Stimulated activated CD4-positive, alpha-beta T cell treated with anti-CD3 and anti-CD28 coated beads, Interleukin-4, amount 100 ng/mL, for 1 hour (primary cell): ENCODE measurements around the gene FKBP2.
A peak's percentile ranks its signal among the peaks of the same experiment; 100 is the strongest.
"Not testable (repeated sequence)": the region's sequence is repeated elsewhere in the genome, so short reads cannot be mapped to it uniquely, and the experiment has no call there.

Experiments used
- DNase-seq: peaks from one replicate; pipeline ENCODE4 v3.0.0-alpha.2; 2020

Gene FKBP2

DNA sequence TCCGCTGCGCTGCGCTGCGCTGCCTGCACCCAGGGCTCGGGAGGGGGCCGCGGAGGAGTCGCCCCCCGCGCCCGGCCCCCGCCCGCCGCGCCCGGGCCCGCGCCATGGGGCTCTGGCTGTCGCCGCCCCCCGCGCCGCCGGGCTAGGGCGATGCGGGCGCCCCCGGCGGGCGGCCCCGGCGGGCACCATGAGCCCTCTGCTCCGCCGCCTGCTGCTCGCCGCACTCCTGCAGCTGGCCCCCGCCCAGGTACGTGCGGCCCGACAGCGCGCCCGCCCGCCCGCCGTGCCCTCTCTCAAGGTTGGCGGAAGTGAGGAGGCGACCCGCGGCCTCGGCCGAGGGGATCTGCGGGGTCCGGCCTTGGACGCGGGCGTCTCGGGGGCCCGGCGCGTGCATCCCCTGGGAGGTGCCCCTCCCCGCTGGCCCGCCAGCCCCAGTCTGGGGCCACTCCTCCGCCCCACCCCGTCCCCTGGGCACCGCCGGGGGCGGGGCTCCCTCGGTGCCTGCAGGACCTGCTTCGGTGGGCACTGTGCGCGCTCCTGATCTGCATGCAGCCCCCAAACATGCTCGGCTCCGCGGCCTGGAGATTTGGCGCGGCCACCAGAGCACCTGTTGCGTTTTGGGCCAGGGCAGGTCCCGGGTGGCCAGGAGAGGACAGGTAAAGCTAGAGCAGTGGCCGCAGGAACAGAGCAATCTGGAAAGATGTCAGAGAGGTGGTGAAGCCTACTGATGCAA lies 6.1 kb upstream of the FKBP2 start:
- DNase-seq: peak; percentile 55

DNA sequence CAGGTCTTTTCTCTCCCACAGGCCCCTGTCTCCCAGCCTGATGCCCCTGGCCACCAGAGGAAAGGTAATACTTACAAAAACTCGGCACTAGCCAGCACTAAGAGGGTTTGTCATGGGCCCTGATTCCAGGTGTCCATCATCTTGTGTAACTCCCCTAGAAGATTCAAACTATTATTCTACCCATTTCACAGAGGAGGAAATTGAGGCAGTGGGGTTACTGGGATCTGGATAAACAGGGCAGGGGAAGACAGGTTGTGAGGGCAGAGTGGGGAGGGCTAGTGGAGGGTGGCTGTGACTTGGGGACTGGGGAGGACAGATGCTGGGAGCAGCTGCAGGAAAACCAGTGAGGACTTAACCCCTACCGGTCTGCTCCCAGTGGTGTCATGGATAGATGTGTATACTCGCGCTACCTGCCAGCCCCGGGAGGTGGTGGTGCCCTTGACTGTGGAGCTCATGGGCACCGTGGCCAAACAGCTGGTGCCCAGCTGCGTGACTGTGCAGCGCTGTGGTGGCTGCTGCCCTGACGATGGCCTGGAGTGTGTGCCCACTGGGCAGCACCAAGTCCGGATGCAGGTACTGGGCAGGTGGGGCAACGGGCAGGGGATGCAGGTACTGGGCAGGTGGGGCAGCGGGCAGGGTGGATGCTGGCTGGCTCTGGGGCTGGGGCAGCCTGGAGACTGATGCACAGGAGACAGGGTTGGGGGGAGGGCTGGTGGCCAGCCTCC lies 5.3 kb upstream of the FKBP2 start:
- DNase-seq: no peak

DNA sequence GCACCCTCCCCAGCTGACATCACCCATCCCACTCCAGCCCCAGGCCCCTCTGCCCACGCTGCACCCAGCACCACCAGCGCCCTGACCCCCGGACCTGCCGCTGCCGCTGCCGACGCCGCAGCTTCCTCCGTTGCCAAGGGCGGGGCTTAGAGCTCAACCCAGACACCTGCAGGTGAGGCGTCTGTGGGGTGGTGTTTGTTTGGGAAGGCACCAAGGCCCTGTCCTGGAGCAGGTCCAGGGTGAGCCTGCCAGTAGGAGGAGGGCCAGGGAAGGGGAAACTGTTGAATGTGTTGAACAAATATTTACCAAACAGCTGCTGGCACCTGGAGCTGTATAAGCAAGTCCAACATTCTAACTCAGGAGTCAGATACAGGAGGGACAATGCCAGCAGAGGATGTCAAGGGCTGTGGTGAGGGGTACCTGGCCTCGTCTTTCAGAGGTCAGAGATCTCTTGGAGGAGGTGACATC lies 3.4 kb upstream of the FKBP2 start:
- no peak for DNase-seq

DNA sequence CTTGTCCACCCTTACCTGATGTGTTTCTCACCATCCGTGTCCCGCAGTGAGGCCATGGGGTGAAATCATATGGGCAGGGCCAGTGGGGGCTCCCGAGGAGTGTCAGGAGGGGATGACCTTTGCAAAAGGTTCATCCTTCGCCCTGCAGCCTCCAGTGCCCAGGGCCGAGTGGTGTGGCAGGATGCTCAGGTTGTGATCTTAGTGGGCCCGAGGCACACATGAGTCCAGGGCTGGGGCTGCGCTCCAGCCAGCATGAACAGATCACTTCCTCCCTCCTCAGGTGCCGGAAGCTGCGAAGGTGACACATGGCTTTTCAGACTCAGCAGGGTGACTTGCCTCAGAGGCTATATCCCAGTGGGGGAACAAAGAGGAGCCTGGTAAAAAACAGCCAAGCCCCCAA lies 2.8 kb upstream of the FKBP2 start:
- no peak for DNase-seq

DNA sequence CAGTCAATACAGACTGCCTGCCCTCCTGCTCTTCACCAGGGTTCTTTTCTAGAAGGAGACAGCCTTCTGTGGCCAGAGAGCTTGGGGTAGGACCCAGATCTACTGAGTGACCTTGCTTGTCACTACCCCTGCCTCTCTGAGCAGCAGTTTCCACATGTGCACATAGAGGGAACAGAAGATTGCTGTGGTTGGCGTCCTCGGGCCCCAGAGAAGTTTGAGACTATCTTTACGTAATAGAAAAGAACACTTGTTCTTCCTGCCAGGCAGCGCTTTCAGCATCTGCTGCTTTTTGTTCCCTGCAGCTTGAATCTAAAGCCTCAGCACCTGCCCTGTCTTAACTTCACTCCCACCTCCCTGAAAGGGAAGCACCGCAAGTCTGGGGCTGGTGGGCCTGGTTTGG lies 1.9 kb upstream of the FKBP2 start:
- no peak for DNase-seq

DNA sequence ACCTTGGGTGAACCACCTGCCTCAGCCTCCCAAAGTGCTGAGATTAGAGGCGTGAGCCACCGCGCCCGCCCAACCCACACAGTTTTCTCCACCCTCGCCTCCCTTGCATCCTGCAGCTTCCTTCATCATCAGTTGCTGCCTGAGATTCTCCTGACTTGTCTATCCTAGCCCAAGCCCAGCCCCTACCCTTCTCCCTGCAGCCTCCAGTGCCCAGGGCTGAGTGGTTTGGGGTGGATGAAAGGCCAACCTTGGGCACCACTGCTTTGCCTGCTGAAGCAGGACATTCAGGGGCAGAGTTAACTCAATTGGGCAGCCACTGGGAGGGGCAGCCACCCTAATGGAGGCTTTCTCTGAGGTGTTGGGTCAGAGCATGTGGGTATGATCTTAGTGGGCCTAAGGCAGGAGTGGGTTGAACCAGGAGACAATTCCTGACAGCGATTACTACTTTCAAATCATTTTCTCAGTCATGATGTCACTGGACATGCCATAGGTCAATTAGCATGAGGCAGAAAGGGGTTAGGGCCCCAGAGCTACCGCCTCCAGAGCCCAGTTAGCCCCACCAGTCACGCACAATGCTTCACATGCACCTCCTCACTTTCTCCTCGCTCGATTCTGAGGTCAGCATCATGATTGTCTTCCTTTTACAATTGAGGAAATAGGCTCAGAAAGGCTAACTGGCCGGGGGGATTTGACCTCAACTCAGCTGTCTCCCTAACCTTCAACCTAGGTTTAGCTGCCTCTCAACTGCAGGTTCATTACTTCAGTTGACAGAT lies 1.0 kb upstream of the FKBP2 start:
- no peak for DNase-seq

DNA sequence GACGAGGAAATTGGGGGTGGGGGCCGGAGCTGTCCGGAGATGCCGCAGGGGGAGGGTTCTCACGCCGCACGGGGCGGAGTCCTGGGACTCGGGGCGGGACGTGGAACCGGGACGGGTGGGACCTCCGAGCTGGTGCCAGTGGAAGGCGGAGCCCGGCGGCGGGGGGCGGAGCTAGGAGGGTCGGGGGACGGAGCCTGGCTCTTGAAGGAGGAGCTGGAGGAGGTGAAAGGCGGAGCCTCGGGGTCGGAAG lies 271 bp downstream of the FKBP2 start:
- DNase-seq: peak; percentile 100

DNA sequence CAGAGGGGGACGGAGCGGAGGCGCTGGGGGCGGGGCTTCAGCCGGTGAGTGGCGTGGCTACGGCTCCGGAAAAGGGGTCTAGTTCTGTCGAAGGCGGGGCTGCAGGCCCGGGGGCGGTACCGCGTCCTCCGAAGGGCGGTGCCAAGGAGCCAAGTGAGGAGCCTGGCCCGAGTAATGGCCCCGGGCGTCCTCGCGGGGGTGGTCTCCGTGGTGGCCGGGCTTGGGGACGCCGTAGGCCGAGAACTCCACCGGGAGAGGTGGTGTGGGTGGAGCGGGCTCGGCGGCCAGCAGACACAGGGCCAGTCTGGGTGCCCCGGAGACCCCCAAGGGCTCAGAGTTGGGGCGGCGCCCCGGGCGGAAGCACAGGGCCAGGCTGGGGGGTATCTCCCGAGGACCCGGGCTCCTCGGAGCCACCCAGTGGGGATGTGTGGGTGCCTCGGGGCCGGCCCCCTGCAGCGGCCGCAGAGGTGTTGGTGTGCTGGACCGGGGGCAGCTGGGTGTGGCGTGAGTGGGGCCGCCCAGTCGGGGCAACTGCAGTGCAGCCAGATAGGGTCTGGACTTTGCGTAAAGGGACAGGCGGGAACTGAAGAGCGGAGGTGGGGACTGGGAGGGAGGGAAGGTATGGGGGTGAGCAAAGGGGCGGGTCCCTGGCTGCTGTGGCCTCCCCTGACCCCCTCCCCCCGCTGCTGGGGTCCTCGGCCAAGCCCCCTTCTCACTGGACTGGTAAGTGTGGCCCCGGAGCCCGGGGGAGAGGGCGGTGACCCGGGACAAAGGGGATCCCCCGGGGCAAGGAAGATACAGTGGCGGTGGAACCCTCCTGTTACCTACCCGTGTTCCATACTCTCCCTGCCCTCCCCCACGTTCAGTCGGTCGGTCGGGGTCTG lies 838 bp downstream of the FKBP2 start:
- no peak for DNase-seq

DNA sequence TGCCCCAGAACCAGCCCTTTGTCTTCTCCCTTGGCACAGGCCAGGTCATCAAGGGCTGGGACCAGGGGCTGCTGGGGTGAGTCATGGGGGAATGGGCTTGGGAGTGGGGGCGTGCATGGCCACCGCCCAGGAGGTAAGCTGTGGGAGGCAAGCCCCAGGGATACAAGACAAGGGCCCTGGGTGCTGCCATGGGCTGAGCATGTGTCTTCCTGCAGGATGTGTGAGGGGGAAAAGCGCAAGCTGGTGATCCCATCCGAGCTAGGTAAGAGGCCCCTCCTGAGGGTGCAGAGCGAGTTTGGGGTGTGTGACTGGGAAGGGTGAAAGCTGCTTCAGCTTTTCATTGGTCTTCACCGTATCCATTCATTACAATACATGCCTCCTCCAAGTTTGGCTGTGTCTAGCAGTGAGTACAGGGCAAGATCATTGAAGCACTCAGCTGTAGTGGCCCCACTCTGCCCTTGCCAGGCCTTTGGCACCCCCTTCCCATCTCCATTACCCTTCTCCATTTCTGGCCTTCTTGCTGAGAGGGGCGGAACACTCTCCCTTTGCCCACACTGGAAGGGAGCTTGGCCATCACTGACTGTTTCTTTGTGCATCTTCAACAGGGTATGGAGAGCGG lies 2.5 kb downstream of the FKBP2 start:
- DNase-seq: no peak

DNA sequence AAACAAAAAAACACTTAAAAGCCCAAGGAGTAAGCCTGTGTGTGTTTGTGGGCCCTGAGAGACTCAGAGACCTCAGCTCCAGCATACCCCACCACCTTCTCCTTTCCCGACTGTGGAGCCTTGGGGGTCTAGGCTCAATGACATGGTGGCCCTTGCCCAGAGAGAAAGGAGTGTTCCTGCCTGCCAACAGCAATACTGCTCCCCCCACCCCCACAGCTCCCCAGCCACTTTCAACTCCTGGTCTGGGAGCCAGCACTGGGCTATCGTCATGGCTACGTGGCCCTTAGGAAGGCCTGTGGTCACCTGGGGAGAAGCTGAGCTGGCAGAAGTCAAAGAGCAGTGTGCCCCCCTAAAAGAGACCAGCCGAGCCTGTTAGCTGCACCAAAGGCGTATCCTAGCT lies 3.2 kb downstream of the FKBP2 start:
- DNase-seq: no peak

DNA sequence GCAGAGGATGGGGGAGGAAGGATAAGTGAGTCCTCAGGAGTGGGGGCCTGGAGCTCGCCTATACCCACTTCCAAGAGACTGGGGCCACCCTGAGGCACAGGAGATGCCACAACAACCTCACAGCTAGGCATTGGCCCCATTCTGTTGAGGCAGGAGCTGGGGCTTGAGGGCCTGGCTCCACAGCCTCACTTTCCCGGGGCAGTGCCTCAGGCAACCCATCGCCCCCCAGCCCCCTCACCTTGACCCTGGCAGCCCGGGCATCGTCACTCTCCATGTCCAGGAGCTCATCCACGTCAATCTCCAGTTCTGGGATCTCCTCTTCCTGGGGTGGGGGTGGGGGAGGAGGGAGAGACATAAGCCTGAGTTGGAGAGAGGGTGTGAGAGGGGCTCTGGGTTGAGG lies 4.1 kb downstream of the FKBP2 start:
- no peak for DNase-seq

DNA sequence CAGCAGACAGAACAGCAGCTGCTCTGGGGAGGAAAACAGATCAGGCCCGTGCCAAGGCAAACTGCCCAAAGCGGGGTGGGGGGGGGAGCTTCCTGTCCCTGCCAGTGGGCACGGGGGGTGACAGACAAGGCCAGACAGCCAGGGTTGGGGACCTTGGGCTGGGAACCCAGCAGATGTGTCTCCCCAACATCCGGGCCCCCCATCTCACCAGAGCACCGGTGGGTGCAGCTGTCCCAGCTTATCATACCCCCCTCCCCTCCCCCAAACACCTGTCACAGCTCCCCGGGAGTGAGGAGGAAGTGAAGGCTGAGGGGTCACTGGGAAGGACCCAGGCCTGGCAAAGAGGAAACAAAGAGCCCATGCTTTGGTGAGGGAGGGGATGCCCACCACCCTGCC lies 4.5 kb downstream of the FKBP2 start:
- DNase-seq: no peak

DNA sequence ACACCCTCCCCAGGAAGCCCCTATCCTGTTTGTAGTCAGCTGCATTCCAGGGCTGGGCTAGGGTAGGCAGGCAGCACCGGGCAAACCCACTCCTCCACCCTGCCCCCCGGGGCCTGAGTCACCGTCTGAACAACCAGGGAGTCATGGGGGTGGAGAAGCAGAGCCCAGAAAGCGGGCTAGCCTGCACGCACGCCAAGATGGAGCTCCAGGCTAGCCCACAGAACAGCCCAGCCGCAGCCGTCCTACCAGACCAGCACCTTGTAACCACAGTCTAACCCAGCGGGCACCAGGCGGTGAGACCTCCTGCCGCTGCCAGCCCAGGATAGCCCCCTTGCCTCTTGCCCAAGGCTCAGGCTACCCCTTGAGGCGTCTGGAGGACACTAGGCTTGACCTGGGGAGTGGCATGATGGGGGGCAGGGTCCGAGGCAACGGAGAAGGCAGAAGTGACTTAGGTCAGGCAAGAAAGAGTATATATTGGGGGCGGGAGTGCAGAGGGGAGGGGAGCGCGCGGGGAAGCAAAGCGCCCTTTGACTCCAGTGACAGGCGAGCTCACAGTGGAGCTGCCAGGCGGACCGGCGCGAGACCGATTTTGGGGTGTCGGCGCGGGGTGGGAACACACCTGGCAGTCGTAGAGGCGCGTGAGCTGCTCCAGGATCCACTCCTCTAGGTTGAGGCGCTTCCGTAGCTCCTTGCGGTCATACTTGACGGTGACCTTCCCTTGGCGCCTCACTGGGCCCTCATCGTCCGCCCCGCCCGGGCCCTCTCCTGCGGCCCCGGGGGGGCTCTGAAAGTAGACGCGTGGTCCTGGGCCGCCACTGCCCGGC lies 5.1 kb downstream of the FKBP2 start:
- peak; percentile 86 for DNase-seq

DNA sequence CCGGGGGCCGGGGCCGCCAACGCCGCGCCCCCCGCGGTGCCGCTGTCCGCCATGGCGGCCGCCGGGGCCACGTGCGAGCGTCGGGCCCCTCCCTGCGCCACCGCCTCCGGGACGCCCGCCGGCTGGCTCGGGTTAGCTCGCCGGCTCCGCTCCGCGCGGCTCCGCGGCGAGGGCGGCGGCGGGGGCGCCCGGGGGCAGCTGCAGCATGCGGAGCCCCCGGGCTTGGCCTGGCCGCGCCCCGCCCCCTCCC lies 5.7 kb downstream of the FKBP2 start:
- DNase-seq: not testable (repeated sequence)

DNA sequence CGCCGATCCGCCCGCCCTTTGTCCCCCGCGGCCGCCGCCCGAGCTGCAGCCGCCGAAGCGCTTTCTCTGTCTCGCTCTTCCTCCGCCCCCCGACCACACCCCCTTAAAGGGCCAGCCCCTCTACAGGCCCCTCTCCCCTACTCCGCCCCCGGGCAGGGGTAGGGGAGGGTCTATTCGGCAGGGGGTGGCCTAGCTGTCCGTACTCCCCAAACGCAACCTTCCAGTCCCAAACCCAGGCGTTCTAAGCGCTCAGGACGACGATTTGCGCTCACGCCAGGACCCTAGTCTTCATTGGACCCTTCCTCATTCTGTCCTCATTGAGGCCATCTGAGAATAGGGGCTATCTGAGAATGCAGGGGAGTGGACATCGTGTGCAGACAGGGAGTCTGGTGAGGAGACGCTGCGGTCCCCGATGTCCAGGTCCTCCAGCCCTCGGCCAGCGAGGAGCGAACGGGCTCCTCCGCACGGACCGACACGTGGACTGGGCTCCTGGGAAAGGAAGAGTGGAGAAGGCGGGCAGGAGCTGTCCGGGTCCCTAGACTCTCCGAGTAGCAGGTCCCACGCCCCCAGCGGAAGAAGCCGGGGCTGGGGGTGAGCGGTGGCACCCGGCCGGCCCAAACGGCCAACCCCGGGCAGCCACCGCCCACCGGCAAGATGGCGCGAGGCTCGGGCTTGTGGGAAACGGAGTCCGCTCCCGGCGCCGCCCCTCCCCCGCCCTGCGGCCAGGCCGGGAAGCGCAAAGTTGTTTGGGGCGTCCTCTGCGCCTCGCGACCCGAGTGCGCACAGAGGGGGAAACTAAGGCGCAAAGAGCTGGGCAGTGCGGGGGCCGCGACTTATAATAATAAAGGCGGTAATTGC lies 6.2 kb downstream of the FKBP2 start, which contains the start of gene PPP1R14B:
PPP1R14B (minus strand) TSS at position 73 of the 858 bp plus-strand sequence. CDS start 270 bp downstream, outside the sequence.
- DNase-seq: peak; percentile 87

DNA sequence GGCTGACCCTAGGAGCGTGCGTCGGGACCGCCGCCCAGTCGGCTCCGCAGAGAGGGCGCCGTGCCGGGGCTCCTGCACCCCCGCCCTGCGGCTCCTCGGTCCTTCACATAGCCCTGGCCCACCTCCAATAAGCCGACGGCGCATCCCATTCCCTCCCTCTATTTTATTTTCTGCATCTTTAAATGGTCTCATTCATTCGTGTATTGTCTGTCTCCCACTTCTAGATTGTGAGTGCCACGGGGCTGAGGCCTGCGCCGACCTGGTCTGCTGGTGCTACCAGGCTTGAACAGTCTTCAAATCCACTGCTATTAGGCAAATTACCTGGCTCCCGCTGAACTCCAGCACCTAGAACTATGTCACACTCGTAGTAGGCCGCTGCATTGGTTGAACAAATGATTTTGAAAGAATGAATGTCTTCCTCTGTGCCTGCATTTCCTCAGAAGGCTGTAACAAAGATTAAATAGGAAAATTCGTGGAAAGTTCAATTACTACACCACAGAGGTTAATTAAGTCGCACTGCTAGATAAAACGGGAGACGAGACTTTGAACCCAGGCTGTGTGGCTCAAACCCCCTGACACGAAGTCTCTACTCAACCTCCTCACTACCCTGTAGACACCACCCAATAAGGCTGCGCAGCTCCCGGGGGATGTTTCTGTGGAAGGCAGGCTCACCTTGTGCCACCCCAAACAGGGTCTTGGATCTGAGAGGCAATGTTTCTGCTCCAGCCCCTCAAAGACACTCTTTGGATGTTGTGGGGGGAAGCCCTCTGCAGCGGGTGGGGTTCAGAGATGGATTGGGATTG lies 7.0 kb downstream of the FKBP2 start:
- DNase-seq: no peak

DNA sequence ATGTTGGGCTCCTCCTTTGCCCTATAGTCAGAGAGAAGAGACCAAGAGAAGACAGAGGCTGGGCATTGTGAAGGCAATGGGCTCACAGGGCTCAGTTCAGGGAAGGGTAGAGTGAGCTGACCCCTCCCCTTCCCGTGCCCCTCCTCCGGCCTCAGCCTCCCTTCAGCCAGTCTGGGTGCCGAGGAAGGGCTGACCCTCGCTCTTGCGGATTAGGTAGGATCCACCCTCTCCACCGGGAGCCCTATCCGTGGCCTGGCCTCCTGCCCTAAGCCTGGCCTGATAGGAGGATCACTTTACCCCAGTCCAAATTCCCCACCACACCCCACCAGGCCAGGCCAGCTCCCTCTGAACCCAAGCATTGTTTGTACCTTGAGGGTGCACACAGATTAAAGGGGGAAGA lies 7.7 kb downstream of the FKBP2 start:
- DNase-seq: no peak

DNA sequence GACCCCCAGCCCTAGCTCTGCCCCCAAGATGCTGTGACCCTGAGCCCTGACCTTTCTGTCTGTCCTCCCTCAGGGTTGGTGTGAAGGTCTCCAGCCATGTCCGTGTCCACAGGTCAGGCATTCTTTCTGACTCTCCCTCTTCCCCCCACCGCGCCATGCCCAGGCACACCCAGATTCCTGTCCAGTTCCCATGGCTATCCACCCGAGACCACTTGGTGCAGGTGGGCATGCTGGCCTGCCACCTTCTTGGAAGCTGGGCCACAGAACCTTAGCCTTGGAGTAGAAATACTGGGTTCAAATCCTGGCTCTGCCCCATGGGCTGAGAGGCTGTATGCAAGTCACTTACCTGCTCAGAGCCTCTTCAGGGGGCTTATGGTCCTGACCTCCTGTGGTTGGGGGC lies 8.1 kb downstream of the FKBP2 start:
- DNase-seq: no peak

DNA sequence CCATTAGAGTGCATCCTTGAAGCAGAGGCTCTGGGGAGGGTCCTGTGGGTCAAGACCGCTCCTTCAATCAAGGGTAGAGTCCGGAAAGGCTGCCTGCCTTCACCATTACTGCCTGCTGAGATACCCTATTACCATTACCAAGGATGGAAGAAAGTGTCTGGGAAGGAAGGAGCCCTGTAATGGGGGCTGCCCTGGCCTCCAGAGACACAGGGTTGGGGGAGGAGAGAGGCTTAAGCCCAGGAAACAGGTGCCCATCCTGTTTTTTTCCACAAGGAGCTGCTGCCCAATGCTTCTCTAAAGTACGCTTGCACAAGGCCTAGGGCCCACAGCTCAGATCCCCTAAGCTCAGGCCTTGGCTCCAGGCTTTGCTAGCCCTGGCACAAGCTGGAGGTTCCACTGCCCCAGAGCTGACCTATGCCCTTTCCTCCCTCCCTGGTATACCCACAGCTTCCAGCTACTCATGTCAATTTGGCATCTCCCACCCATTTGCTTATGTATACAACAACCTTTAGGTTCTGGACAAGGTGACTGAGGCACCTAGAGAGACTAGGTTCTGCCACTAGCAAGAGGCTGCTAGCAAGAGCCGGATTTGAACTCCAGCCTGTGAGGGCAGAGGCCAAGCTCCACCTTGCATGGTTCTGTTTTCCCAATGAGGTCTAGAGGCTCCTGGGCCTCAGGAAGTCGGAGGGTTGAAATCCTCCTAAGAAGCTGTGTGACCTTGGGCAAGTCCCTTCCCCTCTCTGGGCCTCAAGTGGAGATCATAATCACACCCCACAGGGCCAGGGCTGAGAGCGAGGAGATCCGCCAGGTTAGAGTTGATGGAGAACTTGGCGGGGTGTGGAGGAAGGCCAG lies 8.9 kb downstream of the FKBP2 start:
- no peak for DNase-seq
